GM12801 (cell line): Measurements from ENCODE around the gene ARPC5L.

ENCODE experiments used
- TF ChIP-seq, protein P1 (sequence below): IDR thresholded peaks from one replicate; pipeline ENCODE4 v1.5.1; 2011; ENCODE audit warnings: control low read depth; ENCODE audit not compliant: insufficient read length; ENCODE audit errors: extremely low read depth

ARPC5L gene

DNA sequence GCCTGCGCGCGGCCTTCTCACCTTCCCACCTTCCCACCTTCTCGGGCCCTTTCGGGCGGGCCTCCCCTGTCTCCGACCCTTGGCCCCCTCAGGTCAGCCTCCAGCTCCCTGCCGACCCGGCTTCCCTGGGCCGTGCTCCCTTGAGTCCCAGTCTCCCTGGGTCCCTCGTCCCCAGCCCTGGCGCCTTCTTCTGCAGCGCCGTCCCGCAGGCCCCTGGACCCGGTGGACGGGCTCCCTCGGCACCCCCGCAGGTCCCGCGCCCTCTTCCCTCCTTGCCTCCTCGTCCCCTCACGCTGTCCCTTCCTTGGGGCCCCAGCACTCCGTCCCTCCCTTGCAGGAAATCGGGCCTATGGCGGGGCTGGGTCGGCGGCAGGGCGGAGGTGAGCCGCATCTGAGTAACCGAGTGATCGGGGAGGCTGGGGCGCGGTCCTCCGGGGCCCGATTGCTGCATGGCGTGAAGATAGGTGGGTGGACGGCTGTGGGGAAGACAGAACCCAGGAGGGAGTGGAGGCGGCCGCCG, 7.6 kb downstream of the ARPC5L start:
- TF ChIP-seq, protein P1, sequence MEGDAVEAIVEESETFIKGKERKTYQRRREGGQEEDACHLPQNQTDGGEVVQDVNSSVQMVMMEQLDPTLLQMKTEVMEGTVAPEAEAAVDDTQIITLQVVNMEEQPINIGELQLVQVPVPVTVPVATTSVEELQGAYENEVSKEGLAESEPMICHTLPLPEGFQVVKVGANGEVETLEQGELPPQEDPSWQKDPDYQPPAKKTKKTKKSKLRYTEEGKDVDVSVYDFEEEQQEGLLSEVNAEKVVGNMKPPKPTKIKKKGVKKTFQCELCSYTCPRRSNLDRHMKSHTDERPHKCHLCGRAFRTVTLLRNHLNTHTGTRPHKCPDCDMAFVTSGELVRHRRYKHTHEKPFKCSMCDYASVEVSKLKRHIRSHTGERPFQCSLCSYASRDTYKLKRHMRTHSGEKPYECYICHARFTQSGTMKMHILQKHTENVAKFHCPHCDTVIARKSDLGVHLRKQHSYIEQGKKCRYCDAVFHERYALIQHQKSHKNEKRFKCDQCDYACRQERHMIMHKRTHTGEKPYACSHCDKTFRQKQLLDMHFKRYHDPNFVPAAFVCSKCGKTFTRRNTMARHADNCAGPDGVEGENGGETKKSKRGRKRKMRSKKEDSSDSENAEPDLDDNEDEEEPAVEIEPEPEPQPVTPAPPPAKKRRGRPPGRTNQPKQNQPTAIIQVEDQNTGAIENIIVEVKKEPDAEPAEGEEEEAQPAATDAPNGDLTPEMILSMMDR: no peak

DNA sequence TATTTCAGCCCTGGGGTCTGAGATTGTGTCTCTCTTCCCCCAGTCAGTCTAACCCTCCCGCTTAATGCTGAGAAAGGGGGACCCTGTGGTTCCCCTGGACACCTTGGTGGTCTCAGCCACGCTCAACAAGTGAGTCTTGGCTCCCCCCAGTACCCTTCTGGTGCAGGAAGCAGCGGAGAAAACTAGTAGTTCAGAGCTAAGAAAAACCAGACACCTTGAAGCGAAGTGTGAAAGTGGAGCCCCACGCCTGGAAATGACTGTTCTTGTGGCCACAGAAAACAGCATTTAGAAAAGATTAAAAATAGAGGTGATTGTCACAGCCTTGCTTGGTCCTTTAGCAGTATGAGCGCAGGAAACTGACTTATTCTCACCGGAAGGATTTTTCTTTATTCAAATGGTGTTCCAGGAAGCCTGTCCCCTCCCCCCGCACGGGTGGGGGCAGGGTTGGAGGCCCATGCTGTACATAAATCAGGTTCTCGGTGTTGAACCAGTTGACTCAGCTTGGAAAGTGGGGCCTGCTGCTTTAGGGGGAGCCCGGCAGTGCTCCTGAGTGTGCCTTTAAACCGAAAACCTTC, 8.1 kb downstream of the ARPC5L start:
- TF ChIP-seq, protein P1: no peak

DNA sequence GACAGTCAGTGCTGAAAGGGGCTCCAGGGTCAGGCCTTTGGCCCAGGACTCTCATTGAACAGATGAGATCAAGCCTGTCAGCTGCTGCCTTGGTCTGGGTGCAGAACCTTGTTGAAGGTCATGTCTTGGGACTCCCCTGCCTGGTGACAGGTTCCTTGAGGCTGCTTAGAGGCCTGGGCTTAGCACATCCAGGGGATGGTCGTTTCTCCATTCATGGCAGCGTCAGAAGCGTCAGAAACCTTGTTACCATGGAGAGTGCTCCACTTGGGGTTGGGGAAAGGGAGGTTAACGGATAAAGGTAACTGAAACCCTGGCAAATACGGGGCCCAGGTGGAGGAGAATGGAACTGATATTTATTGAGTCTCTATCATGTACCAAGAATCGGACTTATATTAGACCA, 8.8 kb downstream of the ARPC5L start:
- TF ChIP-seq, protein P1: no peak

DNA sequence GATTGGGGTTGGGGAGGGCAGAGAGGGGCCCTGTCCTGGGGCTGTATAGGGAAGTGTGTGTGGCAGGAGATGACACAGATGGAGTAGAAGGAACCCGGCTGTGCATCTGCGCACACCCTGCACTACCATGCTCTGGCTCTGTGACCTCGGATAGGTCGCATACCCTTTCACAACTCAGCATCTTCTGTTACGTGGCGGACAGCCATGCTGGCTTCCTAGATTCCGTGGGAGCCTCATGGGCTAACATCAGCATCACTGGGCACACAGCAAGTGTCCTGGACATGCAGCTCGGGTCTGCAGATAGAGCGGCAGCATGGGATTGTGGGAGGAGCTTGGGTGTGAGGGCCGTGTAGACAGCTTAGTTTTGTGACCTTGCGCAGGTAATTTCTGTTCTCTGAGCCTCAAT, 9.2 kb downstream of the ARPC5L start:
- TF ChIP-seq, protein P1: no peak

DNA sequence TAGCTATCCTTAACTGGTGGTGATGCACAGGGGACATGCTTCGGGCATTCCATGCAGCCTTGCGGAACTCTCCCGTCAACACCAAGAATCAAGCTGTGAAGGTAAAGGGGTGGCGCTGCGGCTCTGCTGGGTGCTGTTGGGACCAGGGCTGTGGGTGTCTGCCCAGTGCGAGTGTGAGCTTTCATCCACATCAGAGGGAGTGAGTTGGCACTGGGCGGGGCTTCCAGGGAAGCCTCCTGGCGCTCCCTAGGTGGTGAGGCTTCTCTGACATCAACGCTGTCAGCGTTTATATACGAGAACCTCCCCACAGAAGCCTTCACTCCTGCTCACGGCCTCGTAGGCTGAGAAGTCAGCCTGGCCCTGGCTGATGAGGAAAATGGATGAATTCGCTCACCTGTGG, 11.7 kb downstream of the ARPC5L start:
- TF ChIP-seq, protein P1: no peak

DNA sequence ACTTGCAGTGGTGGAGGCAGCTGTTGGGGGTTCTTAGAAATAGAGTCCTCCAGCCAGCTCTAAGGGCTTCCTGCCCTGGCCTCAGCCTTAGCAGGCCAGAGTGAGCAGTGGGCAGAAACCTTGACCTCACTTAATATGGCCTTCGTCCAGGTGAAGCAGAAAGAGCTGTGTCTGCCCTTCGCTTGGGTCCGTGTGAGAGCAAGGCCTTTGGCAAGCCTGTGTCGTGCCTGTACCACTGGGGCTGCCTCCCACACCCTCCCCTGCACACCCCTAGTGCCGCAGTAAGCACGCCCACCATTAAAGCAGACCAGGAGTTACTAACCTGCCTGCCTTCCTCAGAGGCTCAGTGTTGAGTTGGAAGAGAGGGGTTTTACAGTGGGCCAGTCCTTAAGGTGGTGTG, 13.6 kb downstream of the ARPC5L start:
- TF ChIP-seq, protein P1: no peak

DNA sequence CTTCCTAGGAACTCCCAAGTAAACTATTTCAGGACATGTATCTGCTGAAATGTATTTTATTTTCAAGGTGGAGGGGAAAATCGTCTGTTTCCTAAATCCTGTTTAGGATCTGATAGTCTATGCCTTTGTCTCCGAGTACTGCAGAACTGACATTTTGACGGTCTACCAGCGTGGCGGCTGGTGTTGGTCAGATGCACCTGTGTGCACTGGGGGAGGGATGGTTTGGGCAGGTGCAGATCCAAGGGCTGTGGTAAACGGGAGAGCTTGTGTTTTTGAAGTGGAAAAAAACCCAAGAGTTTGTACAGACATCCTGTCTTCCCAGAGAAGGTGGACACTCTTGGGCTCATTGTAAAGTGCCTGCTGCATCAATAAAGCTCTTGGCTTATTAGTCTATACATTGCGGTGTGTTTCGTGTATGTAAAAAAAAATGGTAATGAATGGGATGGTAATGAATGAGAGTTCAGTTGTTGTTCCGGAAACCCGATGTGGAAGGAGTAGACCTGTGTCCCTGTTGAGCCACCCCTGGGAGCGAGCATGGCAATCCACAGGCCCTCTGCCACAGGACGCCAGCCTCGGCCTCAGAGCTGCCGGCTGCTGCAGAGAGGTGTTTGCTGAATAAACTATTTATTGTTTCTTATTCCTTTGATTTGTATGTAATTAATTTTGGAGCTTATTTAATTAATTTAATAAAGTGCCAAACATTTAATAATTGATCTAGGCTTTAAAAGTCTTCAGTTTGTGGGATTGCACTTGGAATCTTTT, 15.3 kb downstream of the ARPC5L start:
- TF ChIP-seq, protein P1: no peak
